ENCODE measurements around the gene DCTPP1. TPM values are rescaled to one million over a fixed set of nuclear protein-coding genes. Genes with fewer than 3 reads are reported as not detected.

The DCTPP1 gene
- total and polyA plus RNA-seq, 2 of the 13 experiments (the other 11 are each of a cell fraction or from before 2014, with no cell fraction given) = 54.8 to 74.4 TPM

DNA sequence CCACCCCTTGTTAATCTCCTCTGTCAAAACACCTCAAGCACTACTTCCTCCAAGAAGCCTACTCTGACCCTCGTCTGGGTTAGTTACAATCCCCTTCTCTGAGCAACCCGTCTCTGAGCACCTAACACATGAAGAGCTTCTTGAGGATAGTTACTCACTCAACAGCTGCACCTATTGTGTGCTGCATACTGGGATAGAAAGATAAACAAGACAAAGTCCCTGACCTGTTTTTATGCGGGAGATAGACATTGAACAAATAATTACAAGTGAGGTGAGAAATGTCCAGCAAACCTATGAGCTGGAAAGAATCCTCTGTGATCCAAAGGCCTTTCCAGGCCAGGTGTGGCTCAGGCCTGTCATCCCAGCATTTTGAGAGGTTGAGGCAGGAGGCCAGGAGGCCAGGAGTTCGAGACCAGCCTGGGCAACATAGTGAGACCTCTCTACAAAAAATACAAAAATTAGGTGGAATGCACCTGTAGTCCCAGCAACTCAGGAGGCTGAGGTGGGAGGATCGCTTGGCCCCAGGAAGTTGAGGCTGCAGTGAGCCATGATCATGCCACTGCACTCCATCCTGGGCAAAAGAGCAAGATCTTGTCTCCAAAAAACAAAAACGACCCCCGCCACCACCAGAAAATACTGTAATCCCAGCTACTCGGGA lies 27.9 kb downstream of the DCTPP1 start (continued):
- TF ChIP-seq, protein P1, sequence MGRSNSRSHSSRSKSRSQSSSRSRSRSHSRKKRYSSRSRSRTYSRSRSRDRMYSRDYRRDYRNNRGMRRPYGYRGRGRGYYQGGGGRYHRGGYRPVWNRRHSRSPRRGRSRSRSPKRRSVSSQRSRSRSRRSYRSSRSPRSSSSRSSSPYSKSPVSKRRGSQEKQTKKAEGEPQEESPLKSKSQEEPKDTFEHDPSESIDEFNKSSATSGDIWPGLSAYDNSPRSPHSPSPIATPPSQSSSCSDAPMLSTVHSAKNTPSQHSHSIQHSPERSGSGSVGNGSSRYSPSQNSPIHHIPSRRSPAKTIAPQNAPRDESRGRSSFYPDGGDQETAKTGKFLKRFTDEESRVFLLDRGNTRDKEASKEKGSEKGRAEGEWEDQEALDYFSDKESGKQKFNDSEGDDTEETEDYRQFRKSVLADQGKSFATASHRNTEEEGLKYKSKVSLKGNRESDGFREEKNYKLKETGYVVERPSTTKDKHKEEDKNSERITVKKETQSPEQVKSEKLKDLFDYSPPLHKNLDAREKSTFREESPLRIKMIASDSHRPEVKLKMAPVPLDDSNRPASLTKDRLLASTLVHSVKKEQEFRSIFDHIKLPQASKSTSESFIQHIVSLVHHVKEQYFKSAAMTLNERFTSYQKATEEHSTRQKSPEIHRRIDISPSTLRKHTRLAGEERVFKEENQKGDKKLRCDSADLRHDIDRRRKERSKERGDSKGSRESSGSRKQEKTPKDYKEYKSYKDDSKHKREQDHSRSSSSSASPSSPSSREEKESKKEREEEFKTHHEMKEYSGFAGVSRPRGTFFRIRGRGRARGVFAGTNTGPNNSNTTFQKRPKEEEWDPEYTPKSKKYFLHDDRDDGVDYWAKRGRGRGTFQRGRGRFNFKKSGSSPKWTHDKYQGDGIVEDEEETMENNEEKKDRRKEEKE (IDR thresholded peaks at IDR 0.05) = no peak
- no peak for TF ChIP-seq ZNF10 (CRISPR knock-in tag; IDR thresholded peaks at IDR 0.05; ENCODE audit: borderline replicate concordance, low read depth)
- no peak for TF ChIP-seq NFATC3 (CRISPR knock-in tag; IDR thresholded peaks at IDR 0.05)
- peak; percentile 13 for TF ChIP-seq FOXC1 (CRISPR knock-in tag; IDR thresholded peaks at IDR 0.05; ENCODE audit: borderline replicate concordance)
- TF ChIP-seq BRD4 (CRISPR knock-in tag; IDR thresholded peaks at IDR 0.05) = no peak
- peak; percentile 85; the same call in 1 of the 2 replicates for TF ChIP-seq ZNF3 (CRISPR knock-in tag; IDR thresholded peaks at IDR 0.05)
- no peak for TF ChIP-seq KLF12 (CRISPR knock-in tag; IDR thresholded peaks at IDR 0.05; ENCODE audit: borderline replicate concordance)
- TF ChIP-seq MEF2D (CRISPR knock-in tag; IDR thresholded peaks at IDR 0.05) = peak; percentile 91
- no peak for TF ChIP-seq ZFP90 (CRISPR knock-in tag; IDR thresholded peaks at IDR 0.05; ENCODE audit: borderline replicate concordance)
- TF ChIP-seq SMARCE1 (IDR thresholded peaks at IDR 0.05; ENCODE audit: borderline replicate concordance) = no peak
- peak; percentile 82 for TF ChIP-seq ASH2L (IDR thresholded peaks at IDR 0.05; ENCODE audit: insufficient read length, low read depth, low read length)
- TF ChIP-seq, protein P2, sequence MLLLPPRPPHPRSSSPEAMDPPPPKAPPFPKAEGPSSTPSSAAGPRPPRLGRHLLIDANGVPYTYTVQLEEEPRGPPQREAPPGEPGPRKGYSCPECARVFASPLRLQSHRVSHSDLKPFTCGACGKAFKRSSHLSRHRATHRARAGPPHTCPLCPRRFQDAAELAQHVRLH (CRISPR knock-in tag; IDR thresholded peaks at IDR 0.05; ENCODE audit: borderline replicate concordance, low read depth) = peak; percentile 67; the same call in 1 of the 2 replicates
- TF ChIP-seq, protein P3, sequence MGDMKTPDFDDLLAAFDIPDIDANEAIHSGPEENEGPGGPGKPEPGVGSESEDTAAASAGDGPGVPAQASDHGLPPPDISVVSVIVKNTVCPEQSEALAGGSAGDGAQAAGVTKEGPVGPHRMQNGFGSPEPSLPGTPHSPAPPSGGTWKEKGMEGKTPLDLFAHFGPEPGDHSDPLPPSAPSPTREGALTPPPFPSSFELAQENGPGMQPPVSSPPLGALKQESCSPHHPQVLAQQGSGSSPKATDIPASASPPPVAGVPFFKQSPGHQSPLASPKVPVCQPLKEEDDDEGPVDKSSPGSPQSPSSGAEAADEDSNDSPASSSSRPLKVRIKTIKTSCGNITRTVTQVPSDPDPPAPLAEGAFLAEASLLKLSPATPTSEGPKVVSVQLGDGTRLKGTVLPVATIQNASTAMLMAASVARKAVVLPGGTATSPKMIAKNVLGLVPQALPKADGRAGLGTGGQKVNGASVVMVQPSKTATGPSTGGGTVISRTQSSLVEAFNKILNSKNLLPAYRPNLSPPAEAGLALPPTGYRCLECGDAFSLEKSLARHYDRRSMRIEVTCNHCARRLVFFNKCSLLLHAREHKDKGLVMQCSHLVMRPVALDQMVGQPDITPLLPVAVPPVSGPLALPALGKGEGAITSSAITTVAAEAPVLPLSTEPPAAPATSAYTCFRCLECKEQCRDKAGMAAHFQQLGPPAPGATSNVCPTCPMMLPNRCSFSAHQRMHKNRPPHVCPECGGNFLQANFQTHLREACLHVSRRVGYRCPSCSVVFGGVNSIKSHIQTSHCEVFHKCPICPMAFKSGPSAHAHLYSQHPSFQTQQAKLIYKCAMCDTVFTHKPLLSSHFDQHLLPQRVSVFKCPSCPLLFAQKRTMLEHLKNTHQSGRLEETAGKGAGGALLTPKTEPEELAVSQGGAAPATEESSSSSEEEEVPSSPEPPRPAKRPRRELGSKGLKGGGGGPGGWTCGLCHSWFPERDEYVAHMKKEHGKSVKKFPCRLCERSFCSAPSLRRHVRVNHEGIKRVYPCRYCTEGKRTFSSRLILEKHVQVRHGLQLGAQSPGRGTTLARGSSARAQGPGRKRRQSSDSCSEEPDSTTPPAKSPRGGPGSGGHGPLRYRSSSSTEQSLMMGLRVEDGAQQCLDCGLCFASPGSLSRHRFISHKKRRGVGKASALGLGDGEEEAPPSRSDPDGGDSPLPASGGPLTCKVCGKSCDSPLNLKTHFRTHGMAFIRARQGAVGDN (CRISPR knock-in tag; IDR thresholded peaks at IDR 0.05) = peak; percentile 23; the same call in 1 of the 2 replicates
- TF ChIP-seq, protein P4, sequence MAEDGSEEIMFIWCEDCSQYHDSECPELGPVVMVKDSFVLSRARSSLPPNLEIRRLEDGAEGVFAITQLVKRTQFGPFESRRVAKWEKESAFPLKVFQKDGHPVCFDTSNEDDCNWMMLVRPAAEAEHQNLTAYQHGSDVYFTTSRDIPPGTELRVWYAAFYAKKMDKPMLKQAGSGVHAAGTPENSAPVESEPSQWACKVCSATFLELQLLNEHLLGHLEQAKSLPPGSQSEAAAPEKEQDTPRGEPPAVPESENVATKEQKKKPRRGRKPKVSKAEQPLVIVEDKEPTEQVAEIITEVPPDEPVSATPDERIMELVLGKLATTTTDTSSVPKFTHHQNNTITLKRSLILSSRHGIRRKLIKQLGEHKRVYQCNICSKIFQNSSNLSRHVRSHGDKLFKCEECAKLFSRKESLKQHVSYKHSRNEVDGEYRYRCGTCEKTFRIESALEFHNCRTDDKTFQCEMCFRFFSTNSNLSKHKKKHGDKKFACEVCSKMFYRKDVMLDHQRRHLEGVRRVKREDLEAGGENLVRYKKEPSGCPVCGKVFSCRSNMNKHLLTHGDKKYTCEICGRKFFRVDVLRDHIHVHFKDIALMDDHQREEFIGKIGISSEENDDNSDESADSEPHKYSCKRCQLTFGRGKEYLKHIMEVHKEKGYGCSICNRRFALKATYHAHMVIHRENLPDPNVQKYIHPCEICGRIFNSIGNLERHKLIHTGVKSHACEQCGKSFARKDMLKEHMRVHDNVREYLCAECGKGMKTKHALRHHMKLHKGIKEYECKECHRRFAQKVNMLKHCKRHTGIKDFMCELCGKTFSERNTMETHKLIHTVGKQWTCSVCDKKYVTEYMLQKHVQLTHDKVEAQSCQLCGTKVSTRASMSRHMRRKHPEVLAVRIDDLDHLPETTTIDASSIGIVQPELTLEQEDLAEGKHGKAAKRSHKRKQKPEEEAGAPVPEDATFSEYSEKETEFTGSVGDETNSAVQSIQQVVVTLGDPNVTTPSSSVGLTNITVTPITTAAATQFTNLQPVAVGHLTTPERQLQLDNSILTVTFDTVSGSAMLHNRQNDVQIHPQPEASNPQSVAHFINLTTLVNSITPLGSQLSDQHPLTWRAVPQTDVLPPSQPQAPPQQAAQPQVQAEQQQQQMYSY (CRISPR knock-in tag; IDR thresholded peaks at IDR 0.05) = no peak
- TF ChIP-seq, protein P5, sequence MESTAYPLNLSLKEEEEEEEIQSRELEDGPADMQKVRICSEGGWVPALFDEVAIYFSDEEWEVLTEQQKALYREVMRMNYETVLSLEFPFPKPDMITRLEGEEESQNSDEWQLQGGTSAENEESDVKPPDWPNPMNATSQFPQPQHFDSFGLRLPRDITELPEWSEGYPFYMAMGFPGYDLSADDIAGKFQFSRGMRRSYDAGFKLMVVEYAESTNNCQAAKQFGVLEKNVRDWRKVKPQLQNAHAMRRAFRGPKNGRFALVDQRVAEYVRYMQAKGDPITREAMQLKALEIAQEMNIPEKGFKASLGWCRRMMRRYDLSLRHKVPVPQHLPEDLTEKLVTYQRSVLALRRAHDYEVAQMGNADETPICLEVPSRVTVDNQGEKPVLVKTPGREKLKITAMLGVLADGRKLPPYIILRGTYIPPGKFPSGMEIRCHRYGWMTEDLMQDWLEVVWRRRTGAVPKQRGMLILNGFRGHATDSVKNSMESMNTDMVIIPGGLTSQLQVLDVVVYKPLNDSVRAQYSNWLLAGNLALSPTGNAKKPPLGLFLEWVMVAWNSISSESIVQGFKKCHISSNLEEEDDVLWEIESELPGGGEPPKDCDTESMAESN (CRISPR knock-in tag; conservative IDR thresholded peaks at IDR 0.05) = peak; percentile 34; the same call in 1 of the 2 replicates
- no peak for TF ChIP-seq HOXA3 (CRISPR knock-in tag; IDR thresholded peaks at IDR 0.05)

Data from HepG2 (cell line).